GM06990 (cell line): ENCODE measurements around the gene DUSP18.

Source experiments
- DNase-seq: peaks from one replicate; pipeline ENCODE4 v3.0.0-alpha.2; 2011; ENCODE audit not compliant: insufficient read length; ENCODE audit errors: extremely low read depth
- H3K27me3 ChIP-seq: replicated peaks from 2 replicates; pipeline ENCODE4 v1.6.0; 2011; ENCODE audit warnings: low read length; ENCODE audit not compliant: control insufficient read depth, insufficient read depth
- H3K36me3 ChIP-seq: 2 replicates; pipeline ENCODE4 v1.5.1; 2011; ENCODE audit warnings: low read length; ENCODE audit not compliant: control insufficient read depth, insufficient read depth
- H3K4me3 ChIP-seq: replicated peaks from 2 replicates; pipeline ENCODE4 v1.5.1; 2011; ENCODE audit warnings: low read depth, mild to moderate bottlenecking, control low read depth, low read length
- CTCF ChIP-seq: IDR thresholded peaks from 2 replicates; pipeline ENCODE4 v1.5.1; 2011; ENCODE audit warnings: low read length, control low read depth, mild to moderate bottlenecking, inconsistent platforms; ENCODE audit not compliant: insufficient read depth, poor library complexity, severe bottlenecking

Gene DUSP18

GRCh38 chr22:30617819-30618218 lies 49.9 kb downstream of the DUSP18 start:
- no peak for DNase-seq
- H3K4me3 ChIP-seq, result no peak overlapping the region
- no peak for TF ChIP-seq CTCF
- no peaks in the 10 kb centered on the region for H3K36me3 ChIP-seq
- no peaks in the 10 kb centered on the region for H3K27me3 ChIP-seq

GRCh38 chr22:30615543-30615954 lies 52.1 kb downstream of the DUSP18 start:
- H3K4me3 ChIP-seq, result no peak overlapping the region
- no peak for DNase-seq
- no peaks in the 10 kb centered on the region for H3K36me3 ChIP-seq
- H3K27me3 ChIP-seq, result no peaks in the 10 kb centered on the region
- TF ChIP-seq CTCF, result no peak

- no peak overlapping the region for H3K4me3 ChIP-seq
- no peak for DNase-seq
- no peaks in the 10 kb centered on the region for H3K27me3 ChIP-seq
- no peaks in the 10 kb centered on the region for H3K36me3 ChIP-seq
- no peak for TF ChIP-seq CTCF
These were observed 52.8 kb downstream of the DUSP18 start for GRCh38 chr22:30614879-30615278.

- no peak for TF ChIP-seq CTCF
- no peak overlapping the region for H3K4me3 ChIP-seq
- no peak for DNase-seq
- H3K27me3 ChIP-seq, result no peaks in the 10 kb centered on the region
- no peaks in the 10 kb centered on the region for H3K36me3 ChIP-seq
These were observed 53.4 kb downstream of the DUSP18 start for GRCh38 chr22:30614268-30614667.

- Histone ChIP-seq H3K4me3 (no peak overlapping the region), H3K36me3 (no peaks in the 10 kb centered on the region), H3K27me3 (no peaks in the 10 kb centered on the region)
- DNase-seq, result no peak
- no peak for TF ChIP-seq CTCF
These were observed 54.9 kb downstream of the DUSP18 start for GRCh38 chr22:30612789-30613188.
